Thyroid gland (tissue), 4 donors: ENCODE data around the gene EFNA3. TPM values are rescaled to one million over a fixed set of nuclear protein-coding genes. Genes with fewer than 3 reads are reported as not detected.

Experiments used
- DNase-seq, 2 donors: peaks; one replicate each; pipeline ENCODE4 v3.0.0-alpha.2; 2019
- H3K27ac ChIP-seq, 3 donors: fragments of 200-600 bp; sonication (generic); 1 replicate in 2 of 3; 2 replicates in 1 of 3; pipeline ENCODE4 v1.5.1; 2016 to 2019; ENCODE audit warnings: mild to moderate bottlenecking in 1 of 3, moderate library complexity in 1 of 3
- H3K27me3 ChIP-seq: fragments of 200-600 bp; sonication (generic); one replicate; pipeline ENCODE4 v1.5.1; 2019
- H3K36me3 ChIP-seq, 2 donors: fragments of 200-600 bp; sonication (generic); one replicate each; pipeline ENCODE4 v1.5.1; 2016 to 2019
- H3K4me1 ChIP-seq, 2 donors: fragments of 200-600 bp; sonication (generic); one replicate each; pipeline ENCODE4 v1.5.1; 2017 to 2019
- H3K4me3 ChIP-seq, 3 donors: fragments of 200-600 bp; sonication (generic); replicated peaks in 1 of 3; 1 replicate in 2 of 3; 2 replicates in 1 of 3; pipeline ENCODE4 v1.5.1; 2016; ENCODE audit warnings: mild to moderate bottlenecking in 1 of 3
- H3K9me3 ChIP-seq: fragments of 200-600 bp; sonication (generic); one replicate; pipeline ENCODE4 v1.5.1; 2017
- CTCF ChIP-seq, 6 experiments: fragments of 200-600 bp in 3 of 6; fragments of 450-650 bp in 3 of 6; sonication (generic) in 3 of 6; IDR thresholded peaks; one replicate each; pipeline ENCODE4 v1.5.1; 2016 to 2019; ENCODE audit warnings: antibody characterized with exemption in 6 of 6, mild to moderate bottlenecking in 2 of 6, inconsistent platforms in 1 of 6, moderate library complexity in 1 of 6
- POLR2A ChIP-seq, 2 donors: fragments of 450-650 bp; IDR thresholded peaks; one replicate each; pipeline ENCODE4 v1.6.1; 2017; ENCODE audit warnings: antibody characterized with exemption in 2 of 2, mild to moderate bottlenecking in 2 of 2, moderate library complexity in 1 of 2
- WGBS, 2 donors: methylation state at CpG; one replicate each; pipeline ENCODE4 v1.1.5; 2017; 5-methylcytosine and 5-hydroxymethylcytosine counted together
- intact Hi-C: fragments of 100-400 bp; cut with DNase I; formaldehyde crosslinking; loops from one replicate; pipeline ENCODE4 v1.15.1; 2023
- total RNA-seq, 4 donors: library from RNA; depleted of rRNA; stranded (reverse); fragments of >200 nt; gene quantifications; one replicate each; pipeline ENCODE4 v1.2.3, GENCODE V29; 2016

EFNA3 gene
- total RNA-seq, 4 donors from 2014 or later = 1.2 to 2.9 (median 2.0) TPM

- no peaks in the 10 kb centered on the region for H3K27me3 ChIP-seq
- H3K27ac ChIP-seq = no peak overlapping the region
- intact Hi-C loops = loop anchor here (10.0 kb wide), 2 partner anchors 402 to 502 kb away; partner anchors contain the start of gene CHRNB2
- 80 to 91% methylated on average over 8 of the region's 8 CpGs for WGBS, 2 donors
- no peak for TF ChIP-seq POLR2A (IDR thresholded peaks at IDR 0.05)
- no peak for TF ChIP-seq CTCF (IDR thresholded peaks at IDR 0.05)
- no peaks in the 10 kb centered on the region for H3K9me3 ChIP-seq
- H3K4me1 ChIP-seq = peaks cover 32 to 41% of the 10 kb centered on the region in 2 donors
- no peak overlapping the region for H3K4me3 ChIP-seq
- DNase-seq = no peak
- H3K36me3 ChIP-seq = no peaks in the 10 kb centered on the region
Observed at GRCh38 chr1:155066777-155067176, 11.9 kb upstream of the EFNA3 start.

GRCh38 chr1:155068599-155068998, 10.0 kb upstream of the EFNA3 start:
- Histone ChIP-seq H3K9me3 (no peaks in the 10 kb centered on the region), H3K4me3 (no peak overlapping the region), H3K27ac (no peak overlapping the region), H3K36me3 (no peaks in the 10 kb centered on the region), H3K4me1 (peaks cover 17 to 25% of the 10 kb centered on the region in 2 donors), H3K27me3 (no peaks in the 10 kb centered on the region)
- DNase-seq = no peak
- no peak for TF ChIP-seq CTCF (IDR thresholded peaks at IDR 0.05)
- no peak for TF ChIP-seq POLR2A (IDR thresholded peaks at IDR 0.05)
- 94% methylated on average over 3 of the region's 3 CpGs for WGBS, 2 donors
- intact Hi-C loops = loop anchor here (10.0 kb wide), 2 partner anchors 404 to 504 kb away; partner anchors contain the start of gene CHRNB2

GRCh38 chr1:155069551-155070157, 9.0 kb upstream of the EFNA3 start:
- no peak overlapping the region for H3K27ac ChIP-seq
- H3K36me3 ChIP-seq = no peaks in the 10 kb centered on the region
- peaks cover 11 to 17% of the 10 kb centered on the region in 2 donors for H3K4me1 ChIP-seq
- 82 to 96% methylated on average over 5 to 7 of the region's 7 CpGs for WGBS, 2 donors
- DNase-seq = no peak
- intact Hi-C loops = loop anchor here (10.0 kb wide), 2 partner anchors 405 to 505 kb away; partner anchors contain the start of gene CHRNB2
- H3K27me3 ChIP-seq = no peaks in the 10 kb centered on the region
- H3K9me3 ChIP-seq = no peaks in the 10 kb centered on the region
- no peak overlapping the region for H3K4me3 ChIP-seq
- TF ChIP-seq CTCF (IDR thresholded peaks at IDR 0.05) (no peak), POLR2A (IDR thresholded peaks at IDR 0.05) (no peak)

- Histone ChIP-seq H3K27me3 (no peaks in the 10 kb centered on the region), H3K4me3 (no peak overlapping the region), H3K27ac (no peak overlapping the region), H3K36me3 (no peaks in the 10 kb centered on the region), H3K4me1 (peaks cover 6 to 16% of the 10 kb centered on the region in 2 donors), H3K9me3 (no peaks in the 10 kb centered on the region)
- DNase-seq = no peak
- intact Hi-C loops = no loop called here
- WGBS, 2 donors = 32 to 53% methylated on average over 6 to 25 of the region's 28 CpGs
- TF ChIP-seq CTCF (IDR thresholded peaks at IDR 0.05) (no peak), POLR2A (IDR thresholded peaks at IDR 0.05) (no peak)
Observed at GRCh38 chr1:155070158-155070621, 8.4 kb upstream of the EFNA3 start.
